IPS DF 19.7 (cell line): Measurements from ENCODE around the gene OBP2B.
"Not testable (repeated sequence)": the region's sequence is repeated elsewhere in the genome, so short reads cannot be mapped to it uniquely, and the experiment has no call there.

Experiments
- DNase-seq: peaks from one replicate; pipeline ENCODE4 v3.0.0-alpha.2; 2013; ENCODE audit warnings: low read depth, low spot score

OBP2B gene

GRCh38 chr9:133208880-133209300 is at the start of gene OBP2B:
Gene OBP2B (minus strand): TSS chr9:133209250. CDS start chr9:133209199, 51 bp downstream.
- DNase-seq, result not testable (repeated sequence)

- no peak for DNase-seq
These were observed 49.3 kb upstream of the OBP2B start for GRCh38 chr9:133258061-133259015.

- DNase-seq, result no peak
These were observed 48.5 kb upstream of the OBP2B start for GRCh38 chr9:133257465-133257956.

GRCh38 chr9:133256686-133257091 is 47.6 kb upstream of the OBP2B start:
- DNase-seq, result no peak

- DNase-seq, result no peak
These were observed 47.0 kb upstream of the OBP2B start for GRCh38 chr9:133256136-133256461.

GRCh38 chr9:133255371-133256135 is 46.5 kb upstream of the OBP2B start:
- no peak for DNase-seq

- no peak for DNase-seq
These were observed 45.4 kb upstream of the OBP2B start for GRCh38 chr9:133254471-133254870.

- no peak for DNase-seq
These were observed 44.2 kb upstream of the OBP2B start for GRCh38 chr9:133253268-133253667.

GRCh38 chr9:133252301-133253020 is 43.4 kb upstream of the OBP2B start:
- no peak for DNase-seq

GRCh38 chr9:133251773-133252172 is 42.7 kb upstream of the OBP2B start:
- no peak for DNase-seq

- not testable (repeated sequence) for DNase-seq
These were observed 42.2 kb upstream of the OBP2B start for GRCh38 chr9:133251221-133251620.

- DNase-seq, result no peak
These were observed 41.7 kb upstream of the OBP2B start for GRCh38 chr9:133250741-133251170.

GRCh38 chr9:133249337-133249736 is 40.3 kb upstream of the OBP2B start:
- DNase-seq, result no peak

GRCh38 chr9:133248726-133249295 is 39.8 kb upstream of the OBP2B start:
- DNase-seq, result no peak

GRCh38 chr9:133247632-133248031 is 38.6 kb upstream of the OBP2B start:
- DNase-seq, result no peak

GRCh38 chr9:133246991-133247390 is 37.9 kb upstream of the OBP2B start:
- DNase-seq, result no peak

- no peak for DNase-seq
These were observed 37.5 kb upstream of the OBP2B start for GRCh38 chr9:133246562-133246961.

GRCh38 chr9:133242991-133243390 is 33.9 kb upstream of the OBP2B start:
- no peak for DNase-seq

GRCh38 chr9:133242241-133242640 is 33.2 kb upstream of the OBP2B start:
- no peak for DNase-seq

- DNase-seq, result no peak
These were observed 30.6 kb upstream of the OBP2B start for GRCh38 chr9:133239533-133240090.
